Activated T-helper 17 cell treated with anti-CD3 and anti-CD28 coated beads, Interleukin-2, amount 50 U/mL, for 72 hours (primary cell): Measurements from ENCODE around the gene TMEM125. TPM values are rescaled to one million over a fixed set of nuclear protein-coding genes. Genes with fewer than 3 reads are reported as not detected.

Source experiments
- ATAC-seq: fragments of 150-1000 bp; cut with Tn5 transposase; replicated peaks from 2 replicates; pipeline ENCODE4 v1.10.0; 2021; ENCODE audit warnings: mild to moderate bottlenecking, moderate library complexity
- H3K27ac Mint-ChIP-seq: one replicate; pipeline ENCODE4 v1.8.0; 2022; ENCODE audit warnings: mixed read lengths
- H3K27me3 Mint-ChIP-seq: one replicate; pipeline ENCODE4 v1.8.0; 2022; ENCODE audit warnings: mixed read lengths
- H3K36me3 Mint-ChIP-seq: one replicate; pipeline ENCODE4 v1.8.0; 2022; ENCODE audit warnings: low read depth, mild to moderate bottlenecking, mixed read lengths
- H3K4me1 Mint-ChIP-seq: one replicate; pipeline ENCODE4 v1.8.0; 2022; ENCODE audit warnings: mixed read lengths
- H3K4me3 Mint-ChIP-seq: one replicate; pipeline ENCODE4 v1.8.0; 2022; ENCODE audit warnings: mild to moderate bottlenecking, mixed read lengths
- H3K9me3 Mint-ChIP-seq: one replicate; pipeline ENCODE4 v1.8.0; 2022; ENCODE audit warnings: mixed read lengths
- total RNA-seq, 2 donors: library from RNA; stranded (reverse); gene quantifications; one replicate each; pipeline ENCODE4 v1.2.3, GENCODE V29; 2022

Gene TMEM125
- total RNA-seq, 2 donors from 2014 or later, result not detected

GRCh38 chr1:43313771-43314170, 44.0 kb downstream of the TMEM125 start:
- no peaks in the 10 kb centered on the region for H3K9me3 Mint-ChIP-seq
- no peak overlapping the region for H3K4me3 Mint-ChIP-seq
- H3K36me3 Mint-ChIP-seq, result no peaks in the 10 kb centered on the region
- peaks cover 4% of the 10 kb centered on the region for H3K4me1 Mint-ChIP-seq
- no peak overlapping the region for H3K27ac Mint-ChIP-seq
- ATAC-seq, result no peak
- H3K27me3 Mint-ChIP-seq, result no peaks in the 10 kb centered on the region

GRCh38 chr1:43314233-43314632, 44.5 kb downstream of the TMEM125 start:
- peaks cover 4% of the 10 kb centered on the region for H3K4me1 Mint-ChIP-seq
- H3K27ac Mint-ChIP-seq, result no peak overlapping the region
- no peaks in the 10 kb centered on the region for H3K9me3 Mint-ChIP-seq
- H3K36me3 Mint-ChIP-seq, result no peaks in the 10 kb centered on the region
- no peaks in the 10 kb centered on the region for H3K27me3 Mint-ChIP-seq
- ATAC-seq, result no peak
- H3K4me3 Mint-ChIP-seq, result no peak overlapping the region

- Mint-ChIP-seq H3K4me3 (no peak overlapping the region), H3K4me1 (peaks cover 4% of the 10 kb centered on the region), H3K27ac (no peak overlapping the region), H3K36me3 (no peaks in the 10 kb centered on the region), H3K9me3 (no peaks in the 10 kb centered on the region), H3K27me3 (no peaks in the 10 kb centered on the region)
- ATAC-seq, result no peak
Observed at GRCh38 chr1:43315481-43315880, 45.7 kb downstream of the TMEM125 start.

GRCh38 chr1:43315963-43316737, 46.4 kb downstream of the TMEM125 start:
- peaks cover 4% of the 10 kb centered on the region for H3K4me1 Mint-ChIP-seq
- H3K27ac Mint-ChIP-seq, result peak overlapping the region; percentile 33
- no peaks in the 10 kb centered on the region for H3K9me3 Mint-ChIP-seq
- ATAC-seq, result no peak
- H3K36me3 Mint-ChIP-seq, result no peaks in the 10 kb centered on the region
- no peak overlapping the region for H3K4me3 Mint-ChIP-seq
- no peaks in the 10 kb centered on the region for H3K27me3 Mint-ChIP-seq

- Mint-ChIP-seq H3K36me3 (no peaks in the 10 kb centered on the region), H3K4me1 (peaks cover 4% of the 10 kb centered on the region), H3K27ac (peak overlapping the region; percentile 33), H3K4me3 (no peak overlapping the region), H3K27me3 (no peaks in the 10 kb centered on the region), H3K9me3 (no peaks in the 10 kb centered on the region)
- no peak for ATAC-seq
Observed at GRCh38 chr1:43316738-43317520, 47.1 kb downstream of the TMEM125 start.

- no peak for ATAC-seq
- no peaks in the 10 kb centered on the region for H3K27me3 Mint-ChIP-seq
- no peaks in the 10 kb centered on the region for H3K36me3 Mint-ChIP-seq
- H3K4me1 Mint-ChIP-seq, result peaks cover 4% of the 10 kb centered on the region
- H3K9me3 Mint-ChIP-seq, result no peaks in the 10 kb centered on the region
- no peak overlapping the region for H3K4me3 Mint-ChIP-seq
- H3K27ac Mint-ChIP-seq, result peak overlapping the region; percentile 33
Observed at GRCh38 chr1:43317817-43318471, 48.2 kb downstream of the TMEM125 start.

GRCh38 chr1:43318831-43319230, 49.0 kb downstream of the TMEM125 start:
- H3K27me3 Mint-ChIP-seq, result no peaks in the 10 kb centered on the region
- H3K27ac Mint-ChIP-seq, result no peak overlapping the region
- peaks cover 4% of the 10 kb centered on the region for H3K4me1 Mint-ChIP-seq
- no peak overlapping the region for H3K4me3 Mint-ChIP-seq
- H3K36me3 Mint-ChIP-seq, result no peaks in the 10 kb centered on the region
- no peak for ATAC-seq
- H3K9me3 Mint-ChIP-seq, result no peaks in the 10 kb centered on the region

GRCh38 chr1:43319288-43319687, 49.5 kb downstream of the TMEM125 start:
- H3K9me3 Mint-ChIP-seq, result peaks cover 3% of the 10 kb centered on the region
- no peak for ATAC-seq
- no peak overlapping the region for H3K27ac Mint-ChIP-seq
- H3K4me1 Mint-ChIP-seq, result peaks cover 4% of the 10 kb centered on the region
- no peaks in the 10 kb centered on the region for H3K27me3 Mint-ChIP-seq
- no peaks in the 10 kb centered on the region for H3K36me3 Mint-ChIP-seq
- no peak overlapping the region for H3K4me3 Mint-ChIP-seq

- Mint-ChIP-seq H3K9me3 (peaks cover 7% of the 10 kb centered on the region), H3K4me1 (peaks cover 4% of the 10 kb centered on the region), H3K4me3 (no peak overlapping the region), H3K36me3 (no peaks in the 10 kb centered on the region), H3K27me3 (no peaks in the 10 kb centered on the region), H3K27ac (no peak overlapping the region)
- ATAC-seq, result no peak
Observed at GRCh38 chr1:43319766-43320165, 50.0 kb downstream of the TMEM125 start.

GRCh38 chr1:43321331-43321891, 51.6 kb downstream of the TMEM125 start:
- no peak overlapping the region for H3K4me3 Mint-ChIP-seq
- H3K27ac Mint-ChIP-seq, result no peak overlapping the region
- H3K27me3 Mint-ChIP-seq, result no peaks in the 10 kb centered on the region
- H3K9me3 Mint-ChIP-seq, result peaks cover 10% of the 10 kb centered on the region
- H3K36me3 Mint-ChIP-seq, result no peaks in the 10 kb centered on the region
- ATAC-seq, result no peak
- H3K4me1 Mint-ChIP-seq, result peaks cover 4% of the 10 kb centered on the region

- H3K4me3 Mint-ChIP-seq, result no peak overlapping the region
- no peaks in the 10 kb centered on the region for H3K36me3 Mint-ChIP-seq
- H3K4me1 Mint-ChIP-seq, result peaks cover 4% of the 10 kb centered on the region
- no peak for ATAC-seq
- H3K27me3 Mint-ChIP-seq, result no peaks in the 10 kb centered on the region
- no peak overlapping the region for H3K27ac Mint-ChIP-seq
- H3K9me3 Mint-ChIP-seq, result peaks cover 10% of the 10 kb centered on the region
Observed at GRCh38 chr1:43322506-43322905, 52.7 kb downstream of the TMEM125 start.

Other genes starting within 250 kb of the TMEM125 start
- 100 to 1,000 TPM in 1 of 2 donors, 10 to 100 TPM in 1; 52.0 to 121 TPM for gene EBNA1BP2, start 97.7 kb upstream of the TMEM125 start, total RNA-seq
- under 1 TPM; 0.06 to 0.74 TPM for gene CFAP57, start 97.7 kb upstream of the TMEM125 start, total RNA-seq
- not detected for gene C1orf210, start 15.6 kb downstream of the TMEM125 start, total RNA-seq
- under 1 TPM in 1 of 2 donors, not detected in 1; 0.61 TPM for gene TIE1, start 31.0 kb downstream of the TMEM125 start, total RNA-seq
- gene MPL, start 67.8 kb downstream of the TMEM125 start, total RNA-seq, result not detected
- gene CDC20, start 89.0 kb downstream of the TMEM125 start, total RNA-seq, result 100 to 1,000 TPM; 127 to 199 TPM
- gene ELOVL1, start 98.0 kb downstream of the TMEM125 start, total RNA-seq, result 10 to 100 TPM; 53.4 to 73.7 TPM
- gene MED8, start 119.8 kb downstream of the TMEM125 start, total RNA-seq, result 10 to 100 TPM; 34.1 to 39.4 TPM
- gene SZT2, start 119.9 kb downstream of the TMEM125 start, total RNA-seq, result 10 to 100 TPM; 53.4 to 59.3 TPM
- gene HYI, start 183.9 kb downstream of the TMEM125 start, total RNA-seq, result 10 to 100 TPM in 1 of 2 donors, 1 to 10 TPM in 1; 5.7 to 25.8 TPM